OCI-LY1 (cell line): Measurements from ENCODE around the gene HMHB1.
A peak's percentile ranks its signal among the peaks of the same experiment; 100 is the strongest.

Experiments
- H2AFZ ChIP-seq: fragments of 200-600 bp; sonication (generic), shearing (Covaris generic); 2 replicates; pipeline ENCODE4 v1.6.0; 2014; ENCODE audit warnings: antibody characterized with exemption, mild to moderate bottlenecking, low read length
- H3F3A ChIP-seq: fragments of 200-600 bp; sonication (generic), shearing (Covaris generic); 2 replicates; pipeline ENCODE4 v1.6.0; 2014; ENCODE audit warnings: mild to moderate bottlenecking, antibody characterized with exemption, low read length, moderate library complexity; ENCODE audit not compliant: insufficient read depth
- H3K27ac ChIP-seq: fragments of 200-600 bp; sonication (generic); 2 replicates; pipeline ENCODE4 v1.5.1; 2014; ENCODE audit warnings: low read length, mixed run types, mild to moderate bottlenecking, low read depth; ENCODE audit not compliant: poor library complexity, severe bottlenecking
- H3K27me3 ChIP-seq: fragments of 200-600 bp; sonication (generic); 2 replicates; pipeline ENCODE4 v1.6.0; 2014; ENCODE audit warnings: antibody characterized with exemption, mild to moderate bottlenecking, low read length, moderate library complexity; ENCODE audit not compliant: insufficient read depth
- H3K36me3 ChIP-seq: fragments of 200-600 bp; sonication (generic); 2 replicates; pipeline ENCODE4 v1.6.1; 2014; ENCODE audit warnings: mild to moderate bottlenecking, antibody characterized with exemption, low read length, moderate library complexity, mixed read lengths; ENCODE audit not compliant: insufficient read depth
- H3K4me1 ChIP-seq: fragments of 200-600 bp; sonication (generic); 2 replicates; pipeline ENCODE4 v1.5.1; 2014; ENCODE audit warnings: mild to moderate bottlenecking, low read length, moderate library complexity; ENCODE audit not compliant: insufficient read depth, severe bottlenecking
- H3K4me2 ChIP-seq: fragments of 200-600 bp; sonication (generic), shearing (Covaris generic); 2 replicates; pipeline ENCODE4 v1.6.1; 2014; ENCODE audit warnings: low read length
- H3K4me3 ChIP-seq: fragments of 200-600 bp; sonication (generic); 2 replicates; pipeline ENCODE4 v1.5.1; 2014; ENCODE audit warnings: low read length, low read depth, mild to moderate bottlenecking, mixed read lengths; ENCODE audit not compliant: poor library complexity, severe bottlenecking
- H3K79me2 ChIP-seq: fragments of 200-600 bp; shearing (Covaris generic); 2 replicates; pipeline ENCODE4 v1.6.1; 2016; ENCODE audit warnings: mixed run types, low read length, mixed read lengths; ENCODE audit not compliant: insufficient read depth
- H3K9ac ChIP-seq: fragments of 200-600 bp; sonication (generic), shearing (Covaris generic); 2 replicates; pipeline ENCODE4 v1.6.1; 2014; ENCODE audit warnings: mild to moderate bottlenecking, low read length, mixed read lengths
- H3K9me2 ChIP-seq: fragments of 200-600 bp; sonication (generic), shearing (Covaris generic); 2 replicates; pipeline ENCODE4 v1.6.1; 2014; ENCODE audit warnings: low read depth, mild to moderate bottlenecking, low read length, mixed read lengths
- H3K9me3 ChIP-seq: fragments of 200-600 bp; shearing (Covaris generic); 2 replicates; pipeline ENCODE4 v1.6.1; 2014; ENCODE audit warnings: low read length, mixed read lengths
- H4K20me1 ChIP-seq: fragments of 200-600 bp; sonication (generic), shearing (Covaris generic); 2 replicates; pipeline ENCODE4 v1.6.0; 2016; ENCODE audit warnings: mild to moderate bottlenecking, low read length; ENCODE audit not compliant: insufficient read depth
- CTCF ChIP-seq: fragments of 200-600 bp; sonication (generic), shearing (Covaris generic); IDR thresholded peaks from 2 replicates; pipeline ENCODE4 v1.5.1; 2017; ENCODE audit warnings: mild to moderate bottlenecking, antibody characterized with exemption, low read length, moderate library complexity, mixed read lengths
- EZH2 ChIP-seq: fragments of 200-600 bp; sonication (generic), shearing (Covaris generic); IDR thresholded peaks from 2 replicates; pipeline ENCODE4 v1.8.0; 2017; ENCODE audit warnings: borderline replicate concordance, mixed run types, mild to moderate bottlenecking, antibody characterized with exemption, low read length, moderate library complexity, mixed read lengths

HMHB1 gene

GRCh38 chr5:143828710-143829109 lies 16.7 kb downstream of the HMHB1 start:
- H3K9ac ChIP-seq = no peak overlapping the region
- no peaks in the 10 kb centered on the region for H3F3A ChIP-seq
- no peaks in the 10 kb centered on the region for H4K20me1 ChIP-seq
- H3K27ac ChIP-seq = no peak overlapping the region
- H3K4me2 ChIP-seq = peak overlapping the region; percentile 0; the same call in 1 of the 2 replicates
- no peak overlapping the region for H2AFZ ChIP-seq
- H3K79me2 ChIP-seq = no peaks in the 10 kb centered on the region
- no peaks in the 10 kb centered on the region for H3K9me3 ChIP-seq
- TF ChIP-seq EZH2 (no peak), CTCF (no peak)
- H3K36me3 ChIP-seq = no peaks in the 10 kb centered on the region
- no peak overlapping the region for H3K4me3 ChIP-seq
- H3K27me3 ChIP-seq = no peaks in the 10 kb centered on the region
- H3K4me1 ChIP-seq = peaks cover 44% of the 10 kb centered on the region
- H3K9me2 ChIP-seq = no peaks in the 10 kb centered on the region

GRCh38 chr5:143833177-143833576 lies 21.2 kb downstream of the HMHB1 start:
- no peak for TF ChIP-seq EZH2
- TF ChIP-seq CTCF = no peak
- H3F3A ChIP-seq = no peaks in the 10 kb centered on the region
- H3K79me2 ChIP-seq = no peaks in the 10 kb centered on the region
- H3K9me2 ChIP-seq = no peaks in the 10 kb centered on the region
- no peaks in the 10 kb centered on the region for H3K27me3 ChIP-seq
- H3K4me2 ChIP-seq = no peak overlapping the region
- H4K20me1 ChIP-seq = no peaks in the 10 kb centered on the region
- no peaks in the 10 kb centered on the region for H3K9me3 ChIP-seq
- no peak overlapping the region for H3K9ac ChIP-seq
- no peak overlapping the region for H2AFZ ChIP-seq
- H3K4me1 ChIP-seq = peaks cover 8% of the 10 kb centered on the region
- H3K27ac ChIP-seq = no peak overlapping the region
- no peaks in the 10 kb centered on the region for H3K36me3 ChIP-seq
- H3K4me3 ChIP-seq = no peak overlapping the region

- H3K79me2 ChIP-seq = no peaks in the 10 kb centered on the region
- H3K27me3 ChIP-seq = no peaks in the 10 kb centered on the region
- no peaks in the 10 kb centered on the region for H3F3A ChIP-seq
- no peak overlapping the region for H3K9ac ChIP-seq
- no peak overlapping the region for H3K27ac ChIP-seq
- no peak overlapping the region for H2AFZ ChIP-seq
- no peak overlapping the region for H3K4me2 ChIP-seq
- TF ChIP-seq EZH2 (no peak), CTCF (no peak)
- H3K4me1 ChIP-seq = no peaks in the 10 kb centered on the region
- no peaks in the 10 kb centered on the region for H3K9me3 ChIP-seq
- no peaks in the 10 kb centered on the region for H4K20me1 ChIP-seq
- no peaks in the 10 kb centered on the region for H3K36me3 ChIP-seq
- no peaks in the 10 kb centered on the region for H3K9me2 ChIP-seq
- H3K4me3 ChIP-seq = no peak overlapping the region
Measured at GRCh38 chr5:143835251-143835650, 23.3 kb downstream of the HMHB1 start.
